Keratinocyte (primary cell): ENCODE measurements around the gene SPECC1L. TPM values are rescaled to one million over a fixed set of nuclear protein-coding genes. Genes with fewer than 3 reads are reported as not detected.

Source experiments
- DNase-seq: peaks from one replicate; pipeline ENCODE4 v3.0.0-alpha.2; 2011; ENCODE audit warnings: low read depth, missing footprints, low spot score
- FAIRE-seq: peaks from 2 replicates; lab custom pipeline; 2011; peaks lifted over from hg19 to GRCh38; lab: Jason Lieb, UNC
- H2AFZ ChIP-seq: 2 replicates; pipeline ENCODE4 v1.6.0; 2012; ENCODE audit warnings: low read length, control low read depth, inconsistent platforms; ENCODE audit not compliant: control insufficient read depth
- H3K27ac ChIP-seq: 2 replicates; pipeline ENCODE4 v1.5.1; 2011; ENCODE audit warnings: low read length; ENCODE audit not compliant: control insufficient read depth, insufficient read depth
- H3K27me3 ChIP-seq: 3 replicates; pipeline ENCODE4 v1.6.0; 2011; ENCODE audit warnings: low read length; ENCODE audit not compliant: control insufficient read depth, insufficient read depth; ENCODE audit errors: extremely low read depth
- H3K36me3 ChIP-seq, 2 experiments: 2 replicates in 1 of 2; 3 replicates in 1 of 2; pipeline ENCODE4 v1.5.1; 2011; ENCODE audit warnings: low read length in 2 of 2, mild to moderate bottlenecking in 1 of 2; ENCODE audit not compliant: control insufficient read depth in 2 of 2, insufficient read depth in 2 of 2; ENCODE audit errors: extremely low read depth in 1 of 2
- H3K4me1 ChIP-seq: 3 replicates; pipeline ENCODE4 v1.5.1; 2011; ENCODE audit warnings: low read length; ENCODE audit not compliant: control insufficient read depth, insufficient read depth; ENCODE audit errors: extremely low read depth
- H3K4me2 ChIP-seq: 3 replicates; pipeline ENCODE4 v1.6.0; 2011; ENCODE audit warnings: low read depth, low read length; ENCODE audit not compliant: control insufficient read depth, insufficient read depth; ENCODE audit errors: extremely low read depth
- H3K4me3 ChIP-seq, 3 experiments: fragments of 200-600 bp in 1 of 3; sonication (generic) in 1 of 3; 2 replicates in 2 of 3; 3 replicates in 1 of 3; pipeline ENCODE4 v1.5.1; 2011 to 2016; ENCODE audit warnings: low read length in 3 of 3, mild to moderate bottlenecking in 3 of 3, control low read depth in 2 of 3, inconsistent platforms in 1 of 3, low read depth in 1 of 3, mixed read lengths in 1 of 3, mixed run types in 1 of 3, moderate library complexity in 1 of 3; ENCODE audit not compliant: control insufficient read depth in 2 of 3, insufficient read depth in 2 of 3; ENCODE audit errors: extremely low read depth in 1 of 3
- H3K79me2 ChIP-seq: 2 replicates; pipeline ENCODE4 v1.6.0; 2012; ENCODE audit warnings: low read length; ENCODE audit not compliant: control insufficient read depth, insufficient read depth
- H3K9ac ChIP-seq: 3 replicates; pipeline ENCODE4 v1.6.0; 2011; ENCODE audit warnings: low read length; ENCODE audit not compliant: control insufficient read depth, insufficient read depth; ENCODE audit errors: extremely low read depth
- H3K9me1 ChIP-seq: 3 replicates; pipeline ENCODE4 v1.6.0; 2011; ENCODE audit warnings: low read length; ENCODE audit not compliant: control insufficient read depth, insufficient read depth; ENCODE audit errors: extremely low read depth
- H3K9me3 ChIP-seq: 2 replicates; pipeline ENCODE4 v1.5.1; 2012; ENCODE audit warnings: low read depth, low read length; ENCODE audit not compliant: control insufficient read depth
- H4K20me1 ChIP-seq: 3 replicates; pipeline ENCODE4 v1.6.0; 2011; ENCODE audit warnings: low read length; ENCODE audit not compliant: control insufficient read depth, insufficient read depth; ENCODE audit errors: extremely low read depth
- EZH2 ChIP-seq: IDR thresholded peaks from one replicate; pipeline ENCODE4 v1.6.1; 2012; ENCODE audit warnings: inconsistent platforms, mild to moderate bottlenecking, low read length, moderate library complexity
- dilution Hi-C: fragments of 300-500 bp; cut with MboI; formaldehyde crosslinking; loops from one replicate; pipeline ENCODE4 v1.7.0; 2020; ENCODE audit warnings: low sequenced_read_pairs; ENCODE audit not compliant: extremely low pct_ligation_motif_present
- polyA plus RNA-seq, 5 experiments: library from polyadenylated mRNA; depleted of rRNA in 3 of 5; stranded (reverse) in 3 of 5; stranded (forward) in 1 of 5; unstranded in 1 of 5; fragments of >200 nt; gene quantifications; 1 replicate in 1 of 5; 2 replicates in 3 of 5; 3 replicates in 1 of 5; pipeline versions ENCODE4 v1.2.1 to v1.2.3, GENCODE V29; 2011 to 2012; ENCODE audit warnings: missing spikeins in 2 of 5, low read depth in 1 of 5, low replicate concordance in 1 of 5
- TF ChIP-seq, protein P1 (sequence below), 3 experiments: IDR thresholded peaks in 1 of 3; conservative IDR thresholded peaks in 1 of 3; optimal IDR thresholded peaks in 1 of 3; 2 replicates in 2 of 3; 3 replicates in 1 of 3; pipeline versions ENCODE3 to v1.5.1; 2011; ENCODE audit warnings: low read length in 3 of 3, mild to moderate bottlenecking in 3 of 3, moderate library complexity in 2 of 3, control low read depth in 1 of 3, inconsistent platforms in 1 of 3; ENCODE audit not compliant: insufficient read depth in 2 of 3; ENCODE audit errors: extremely low read depth in 1 of 3

Gene SPECC1L
- polyA plus RNA-seq, 1 donor (not counting 4 experiments of a cell fraction or from before 2014, with no cell fraction given): 19.3 TPM

DNA sequence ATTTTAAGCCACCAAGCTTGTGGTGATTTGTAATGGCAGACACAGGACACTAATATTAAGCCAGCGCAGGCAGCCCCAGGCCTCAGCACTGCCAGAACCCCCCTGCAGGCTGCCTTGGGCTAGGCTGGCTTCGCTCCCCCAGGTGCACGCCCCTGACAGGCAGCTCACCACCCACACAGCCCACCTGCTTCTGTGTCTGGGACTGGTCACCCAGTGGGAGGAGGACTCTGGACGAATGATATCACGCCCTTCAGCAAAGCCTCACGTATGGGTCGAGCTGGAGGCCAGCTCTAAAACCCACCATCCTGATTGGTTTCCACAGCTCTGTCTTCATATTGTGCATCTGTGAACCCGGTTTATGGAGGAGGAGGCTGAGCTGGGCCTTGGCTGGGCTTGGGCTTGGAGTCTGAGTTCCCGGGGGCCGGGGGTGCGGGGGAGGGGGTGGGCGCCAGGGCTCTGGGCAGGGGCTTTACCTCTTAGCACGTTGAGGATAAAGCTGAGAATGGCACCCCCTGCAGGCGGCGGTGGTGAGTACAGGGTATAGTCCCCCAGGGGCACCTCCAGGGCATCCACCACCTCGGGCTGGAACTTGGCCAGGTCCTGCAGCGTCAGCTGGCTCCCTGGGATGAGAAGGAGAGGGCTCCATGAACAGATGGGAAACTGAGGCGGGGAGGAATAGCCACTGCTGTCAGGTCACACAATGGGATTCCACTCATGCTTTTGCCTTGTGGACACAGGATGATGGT is 39.5 kb upstream of the SPECC1L start:
- Histone ChIP-seq H3K9me1 (no peaks in the 10 kb centered on the region), H3K36me3 (no peaks in the 10 kb centered on the region), H4K20me1 (no peaks in the 10 kb centered on the region), H3K79me2 (no peaks in the 10 kb centered on the region), H3K4me2 (no peak overlapping the region), H3K4me3 (no peak overlapping the region), H3K4me1 (no peaks in the 10 kb centered on the region), H3K9me3 (no peaks in the 10 kb centered on the region), H3K27me3 (no peaks in the 10 kb centered on the region), H3K9ac (no peak overlapping the region), H2AFZ (no peak overlapping the region), H3K27ac (no peak overlapping the region)
- no peak for DNase-seq
- no peak for TF ChIP-seq EZH2
- TF ChIP-seq, protein P1, sequence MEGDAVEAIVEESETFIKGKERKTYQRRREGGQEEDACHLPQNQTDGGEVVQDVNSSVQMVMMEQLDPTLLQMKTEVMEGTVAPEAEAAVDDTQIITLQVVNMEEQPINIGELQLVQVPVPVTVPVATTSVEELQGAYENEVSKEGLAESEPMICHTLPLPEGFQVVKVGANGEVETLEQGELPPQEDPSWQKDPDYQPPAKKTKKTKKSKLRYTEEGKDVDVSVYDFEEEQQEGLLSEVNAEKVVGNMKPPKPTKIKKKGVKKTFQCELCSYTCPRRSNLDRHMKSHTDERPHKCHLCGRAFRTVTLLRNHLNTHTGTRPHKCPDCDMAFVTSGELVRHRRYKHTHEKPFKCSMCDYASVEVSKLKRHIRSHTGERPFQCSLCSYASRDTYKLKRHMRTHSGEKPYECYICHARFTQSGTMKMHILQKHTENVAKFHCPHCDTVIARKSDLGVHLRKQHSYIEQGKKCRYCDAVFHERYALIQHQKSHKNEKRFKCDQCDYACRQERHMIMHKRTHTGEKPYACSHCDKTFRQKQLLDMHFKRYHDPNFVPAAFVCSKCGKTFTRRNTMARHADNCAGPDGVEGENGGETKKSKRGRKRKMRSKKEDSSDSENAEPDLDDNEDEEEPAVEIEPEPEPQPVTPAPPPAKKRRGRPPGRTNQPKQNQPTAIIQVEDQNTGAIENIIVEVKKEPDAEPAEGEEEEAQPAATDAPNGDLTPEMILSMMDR (optimal IDR thresholded peaks at IDR 0.05 in 1 of 3, IDR thresholded peaks at IDR 0.05 in 1 of 3, conservative IDR thresholded peaks at IDR 0.05 in 1 of 3; ENCODE audit: extremely low read depth in 1 of 3, insufficient read depth in 2 of 3, low read length in 3 of 3): peak in 2 of 3 experiments; percentile 28 to 48
- dilution Hi-C loops: no loop called here
- FAIRE-seq: no peak

DNA sequence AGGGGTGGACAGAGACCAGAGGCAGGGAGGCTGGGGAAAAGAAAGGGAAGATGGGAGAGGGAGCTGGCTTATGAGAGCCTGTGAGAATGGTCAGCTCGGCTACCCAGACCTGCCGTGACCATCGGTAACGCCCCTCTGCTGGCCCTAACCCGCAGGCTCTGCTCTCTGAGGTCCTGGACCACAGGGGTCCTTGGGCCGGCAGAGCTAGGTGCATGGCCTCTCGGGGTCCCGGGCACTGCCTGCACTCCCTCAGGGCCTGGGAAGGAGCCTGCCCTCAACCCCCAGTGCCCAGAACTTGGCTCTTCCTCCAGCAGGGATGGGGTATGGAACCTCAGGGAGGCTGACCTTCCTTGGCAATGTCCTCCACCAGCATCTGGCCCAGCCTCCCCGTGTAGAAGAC is 38.9 kb upstream of the SPECC1L start:
- Histone ChIP-seq H3K4me1 (no peaks in the 10 kb centered on the region), H3K4me2 (no peak overlapping the region), H3K9me3 (no peaks in the 10 kb centered on the region), H4K20me1 (no peaks in the 10 kb centered on the region), H3K79me2 (no peaks in the 10 kb centered on the region), H3K36me3 (no peaks in the 10 kb centered on the region), H2AFZ (no peak overlapping the region), H3K9ac (no peak overlapping the region), H3K27me3 (no peaks in the 10 kb centered on the region), H3K9me1 (no peaks in the 10 kb centered on the region), H3K4me3 (no peak overlapping the region), H3K27ac (no peak overlapping the region)
- dilution Hi-C loops: no loop called here
- no peak for FAIRE-seq
- TF ChIP-seq EZH2: no peak
- TF ChIP-seq, protein P1 (optimal IDR thresholded peaks at IDR 0.05 in 1 of 3, IDR thresholded peaks at IDR 0.05 in 1 of 3, conservative IDR thresholded peaks at IDR 0.05 in 1 of 3; ENCODE audit: extremely low read depth in 1 of 3, insufficient read depth in 2 of 3, low read length in 3 of 3): no peak
- DNase-seq: no peak
